ENCODE data around the gene GALNT11.

Gene GALNT11

DNA sequence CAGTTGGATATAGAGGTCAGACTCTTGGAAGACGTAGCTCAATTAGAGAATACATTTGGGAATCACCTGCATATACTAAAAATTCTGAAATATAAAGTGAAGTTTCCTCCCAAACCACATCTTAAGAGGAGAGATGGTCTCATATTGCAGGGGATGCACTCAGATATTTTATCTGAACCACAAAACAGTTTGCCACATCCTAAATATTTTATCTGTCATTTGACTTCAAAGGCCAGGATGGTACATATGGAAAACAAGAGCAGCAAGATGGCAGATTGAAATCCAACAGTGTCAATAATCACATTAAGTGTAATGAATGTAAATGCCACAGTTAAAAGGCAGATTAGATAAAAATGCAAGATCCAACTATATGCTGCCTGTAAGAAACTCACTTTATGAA is 97.1 kb downstream of the GALNT11 start:
- Histone ChIP-seq H3K14ac (ENCODE audit: low read length in 2 of 2) (no peak overlapping the region), H4K91ac (ENCODE audit: low read length) (no peak overlapping the region), H2BK12ac (ENCODE audit: low read length in 2 of 2) (no peak overlapping the region), H2BK120ac (ENCODE audit: low read depth, low read length) (no peak overlapping the region), H4K8ac (ENCODE audit: low read length) (no peak overlapping the region), H2BK15ac (ENCODE audit: low read depth, poor library complexity, severe bottlenecking) (no peak overlapping the region), H3K9ac (ENCODE audit: low read length) (no peak overlapping the region), H3K9me3 (ENCODE audit: control insufficient read depth, low read length) (peaks cover 26% of the 10 kb centered on the region), H3K27ac (ENCODE audit: low read length, poor library complexity, severe bottlenecking) (no peak overlapping the region), H3K4ac (ENCODE audit: low read depth in 1 of 2, low read length in 2 of 2) (no peak overlapping the region), H2AK5ac (ENCODE audit: low read length, severe bottlenecking) (no peak overlapping the region), H3K4me2 (ENCODE audit: low read length, poor library complexity, severe bottlenecking) (no peak overlapping the region), H2BK5ac (ENCODE audit: low read depth, low read length, poor library complexity, severe bottlenecking) (no peak overlapping the region), H2AFZ (ENCODE audit: low read depth, low read length) (no peak overlapping the region), H3K4me1 (ENCODE audit: control insufficient read depth, insufficient read depth, low read depth, low read length) (peaks cover 2% of the 10 kb centered on the region), H3K4me3 (ENCODE audit: insufficient read depth in 1 of 2, low read depth in 1 of 2, low read length in 2 of 2) (no peak overlapping the region), H3K18ac (ENCODE audit: low read depth in 1 of 2, low read length in 2 of 2) (no peak overlapping the region), H3K27me3 (ENCODE audit: control insufficient read depth in 1 of 2, insufficient read depth in 1 of 2, low read length in 2 of 2) (no peaks in the 10 kb centered on the region), H3K79me1 (replicated peaks; ENCODE audit: low read length, poor library complexity, severe bottlenecking) (peaks cover 24% of the 10 kb centered on the region), H3K23ac (ENCODE audit: low read length in 2 of 2) (no peak overlapping the region), H3K36me3 (ENCODE audit: control insufficient read depth in 1 of 2, insufficient read depth in 2 of 2, low read depth in 1 of 2, low read length in 2 of 2) (peaks cover 49 to 100% of the 10 kb centered on the region in 2 experiments)
- no CpG with 5 or more reads among the region's 1 CpG for WGBS
- DNase-seq, result no peak

- Histone ChIP-seq H2AK5ac (ENCODE audit: low read length, severe bottlenecking) (no peak overlapping the region), H3K9me3 (ENCODE audit: control insufficient read depth, low read length) (peaks cover 26% of the 10 kb centered on the region), H3K79me1 (replicated peaks; ENCODE audit: low read length, poor library complexity, severe bottlenecking) (peaks cover 30% of the 10 kb centered on the region), H2BK12ac (ENCODE audit: low read length in 2 of 2) (no peak overlapping the region), H2BK15ac (ENCODE audit: low read depth, poor library complexity, severe bottlenecking) (no peak overlapping the region), H3K14ac (ENCODE audit: low read length in 2 of 2) (no peak overlapping the region), H3K27ac (ENCODE audit: low read length, poor library complexity, severe bottlenecking) (no peak overlapping the region), H3K9ac (ENCODE audit: low read length) (no peak overlapping the region), H3K18ac (ENCODE audit: low read depth in 1 of 2, low read length in 2 of 2) (no peak overlapping the region), H3K27me3 (ENCODE audit: control insufficient read depth in 1 of 2, insufficient read depth in 1 of 2, low read length in 2 of 2) (no peaks in the 10 kb centered on the region), H3K23ac (ENCODE audit: low read length in 2 of 2) (no peak overlapping the region), H4K8ac (ENCODE audit: low read length) (no peak overlapping the region), H3K4me3 (ENCODE audit: insufficient read depth in 1 of 2, low read depth in 1 of 2, low read length in 2 of 2) (no peak overlapping the region), H3K4me2 (ENCODE audit: low read length, poor library complexity, severe bottlenecking) (no peak overlapping the region), H2BK120ac (ENCODE audit: low read depth, low read length) (no peak overlapping the region), H2AFZ (ENCODE audit: low read depth, low read length) (no peak overlapping the region), H2BK5ac (ENCODE audit: low read depth, low read length, poor library complexity, severe bottlenecking) (no peak overlapping the region), H3K36me3 (ENCODE audit: control insufficient read depth in 1 of 2, insufficient read depth in 2 of 2, low read depth in 1 of 2, low read length in 2 of 2) (peaks cover 50 to 98% of the 10 kb centered on the region in 2 experiments), H4K91ac (ENCODE audit: low read length) (no peak overlapping the region), H3K4me1 (ENCODE audit: control insufficient read depth, insufficient read depth, low read depth, low read length) (peaks cover 2% of the 10 kb centered on the region), H3K4ac (ENCODE audit: low read depth in 1 of 2, low read length in 2 of 2) (no peak overlapping the region)
- WGBS, result 98% methylated on average over 7 of the region's 7 CpGs
- DNase-seq, result no peak
Observed at GRCh38 chr7:152126741-152127140, 101.3 kb downstream of the GALNT11 start.

- H3K27me3 ChIP-seq (ENCODE audit: control insufficient read depth in 1 of 2, insufficient read depth in 1 of 2, low read length in 2 of 2), result no peaks in the 10 kb centered on the region
- H2AFZ ChIP-seq (ENCODE audit: low read depth, low read length), result no peak overlapping the region
- H3K4me1 ChIP-seq (ENCODE audit: control insufficient read depth, insufficient read depth, low read depth, low read length), result peaks cover 2% of the 10 kb centered on the region
- no peak overlapping the region for H4K8ac ChIP-seq (ENCODE audit: low read length)
- H4K91ac ChIP-seq (ENCODE audit: low read length), result no peak overlapping the region
- no peak overlapping the region for H3K14ac ChIP-seq (ENCODE audit: low read length in 2 of 2)
- no peak overlapping the region for H3K4ac ChIP-seq (ENCODE audit: low read depth in 1 of 2, low read length in 2 of 2)
- H2BK5ac ChIP-seq (ENCODE audit: low read depth, low read length, poor library complexity, severe bottlenecking), result no peak overlapping the region
- H3K4me2 ChIP-seq (ENCODE audit: low read length, poor library complexity, severe bottlenecking), result no peak overlapping the region
- peaks cover 53 to 98% of the 10 kb centered on the region in 2 experiments for H3K36me3 ChIP-seq (ENCODE audit: control insufficient read depth in 1 of 2, insufficient read depth in 2 of 2, low read depth in 1 of 2, low read length in 2 of 2)
- H3K18ac ChIP-seq (ENCODE audit: low read depth in 1 of 2, low read length in 2 of 2), result no peak overlapping the region
- H3K4me3 ChIP-seq (ENCODE audit: insufficient read depth in 1 of 2, low read depth in 1 of 2, low read length in 2 of 2), result no peak overlapping the region
- no peak for DNase-seq
- 98% methylated on average over 18 of the region's 19 CpGs for WGBS
- H3K79me1 ChIP-seq (replicated peaks; ENCODE audit: low read length, poor library complexity, severe bottlenecking), result peaks cover 30% of the 10 kb centered on the region
- no peak overlapping the region for H3K27ac ChIP-seq (ENCODE audit: low read length, poor library complexity, severe bottlenecking)
- H3K23ac ChIP-seq (ENCODE audit: low read length in 2 of 2), result no peak overlapping the region
- H3K9me3 ChIP-seq (ENCODE audit: control insufficient read depth, low read length), result peaks cover 26% of the 10 kb centered on the region
- no peak overlapping the region for H3K9ac ChIP-seq (ENCODE audit: low read length)
- no peak overlapping the region for H2BK15ac ChIP-seq (ENCODE audit: low read depth, poor library complexity, severe bottlenecking)
- no peak overlapping the region for H2BK12ac ChIP-seq (ENCODE audit: low read length in 2 of 2)
- no peak overlapping the region for H2BK120ac ChIP-seq (ENCODE audit: low read depth, low read length)
- H2AK5ac ChIP-seq (ENCODE audit: low read length, severe bottlenecking), result no peak overlapping the region
Observed at GRCh38 chr7:152127229-152127628, 101.8 kb downstream of the GALNT11 start.

- Histone ChIP-seq H2BK15ac (ENCODE audit: low read depth, poor library complexity, severe bottlenecking) (no peak overlapping the region), H2AFZ (ENCODE audit: low read depth, low read length) (no peak overlapping the region), H4K91ac (ENCODE audit: low read length) (no peak overlapping the region), H3K18ac (ENCODE audit: low read depth in 1 of 2, low read length in 2 of 2) (no peak overlapping the region), H3K9ac (ENCODE audit: low read length) (no peak overlapping the region), H3K9me3 (ENCODE audit: control insufficient read depth, low read length) (peaks cover 21% of the 10 kb centered on the region), H2AK5ac (ENCODE audit: low read length, severe bottlenecking) (no peak overlapping the region), H3K36me3 (ENCODE audit: control insufficient read depth in 1 of 2, insufficient read depth in 2 of 2, low read depth in 1 of 2, low read length in 2 of 2) (peaks cover 56 to 98% of the 10 kb centered on the region in 2 experiments), H2BK120ac (ENCODE audit: low read depth, low read length) (no peak overlapping the region), H3K4ac (ENCODE audit: low read depth in 1 of 2, low read length in 2 of 2) (no peak overlapping the region), H3K14ac (ENCODE audit: low read length in 2 of 2) (no peak overlapping the region), H2BK12ac (ENCODE audit: low read length in 2 of 2) (no peak overlapping the region), H3K4me1 (ENCODE audit: control insufficient read depth, insufficient read depth, low read depth, low read length) (peaks cover 2% of the 10 kb centered on the region), H3K4me2 (ENCODE audit: low read length, poor library complexity, severe bottlenecking) (no peak overlapping the region), H2BK5ac (ENCODE audit: low read depth, low read length, poor library complexity, severe bottlenecking) (no peak overlapping the region), H3K79me1 (replicated peaks; ENCODE audit: low read length, poor library complexity, severe bottlenecking) (peaks cover 30% of the 10 kb centered on the region), H3K4me3 (ENCODE audit: insufficient read depth in 1 of 2, low read depth in 1 of 2, low read length in 2 of 2) (no peak overlapping the region), H3K27ac (ENCODE audit: low read length, poor library complexity, severe bottlenecking) (no peak overlapping the region), H3K23ac (ENCODE audit: low read length in 2 of 2) (no peak overlapping the region), H4K8ac (ENCODE audit: low read length) (no peak overlapping the region), H3K27me3 (ENCODE audit: control insufficient read depth in 1 of 2, insufficient read depth in 1 of 2, low read length in 2 of 2) (no peaks in the 10 kb centered on the region)
- over 99% methylated on average over 20 of the region's 20 CpGs for WGBS
- DNase-seq, result no peak
Observed at GRCh38 chr7:152128252-152128651, 102.8 kb downstream of the GALNT11 start.
